ENCODE results near the gene PPP2R1B.

PPP2R1B gene

DNA sequence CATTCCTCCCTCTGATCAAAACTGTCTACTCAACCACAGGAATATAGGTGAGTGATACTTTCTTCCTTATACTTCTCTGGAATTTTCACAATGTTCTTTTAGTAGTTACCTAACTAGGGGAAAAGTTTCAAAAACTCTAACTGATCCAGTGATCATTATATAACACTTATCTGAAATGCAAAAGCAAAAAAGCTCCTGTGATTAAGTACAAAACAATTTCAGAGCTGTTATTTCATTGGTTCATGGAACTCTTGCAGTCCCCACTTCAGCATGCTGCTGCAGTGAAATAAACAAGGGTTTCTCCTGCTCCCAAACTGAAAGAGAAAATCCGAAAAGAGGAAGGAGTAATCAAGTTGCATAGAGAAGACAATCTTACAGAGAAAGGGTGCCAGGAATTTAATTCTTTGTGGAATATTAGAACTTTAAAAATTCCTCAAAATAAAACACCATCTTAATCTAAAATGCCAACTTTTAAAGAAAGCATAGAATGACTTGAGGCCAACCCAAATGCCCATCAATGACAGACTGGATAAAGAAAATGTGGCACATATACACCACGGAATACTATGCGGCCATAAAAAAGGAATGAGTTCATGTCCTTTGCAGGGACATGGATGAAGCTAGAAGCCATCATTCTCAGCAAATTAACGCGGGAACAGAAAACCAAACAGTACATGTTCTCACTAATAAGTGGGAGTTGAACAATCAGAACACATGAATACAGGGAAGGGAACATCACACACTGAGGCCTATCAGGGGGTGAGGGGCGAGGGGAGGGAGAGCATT, 20.3 kb downstream of the PPP2R1B start:
- no peak for DNase-seq

DNA sequence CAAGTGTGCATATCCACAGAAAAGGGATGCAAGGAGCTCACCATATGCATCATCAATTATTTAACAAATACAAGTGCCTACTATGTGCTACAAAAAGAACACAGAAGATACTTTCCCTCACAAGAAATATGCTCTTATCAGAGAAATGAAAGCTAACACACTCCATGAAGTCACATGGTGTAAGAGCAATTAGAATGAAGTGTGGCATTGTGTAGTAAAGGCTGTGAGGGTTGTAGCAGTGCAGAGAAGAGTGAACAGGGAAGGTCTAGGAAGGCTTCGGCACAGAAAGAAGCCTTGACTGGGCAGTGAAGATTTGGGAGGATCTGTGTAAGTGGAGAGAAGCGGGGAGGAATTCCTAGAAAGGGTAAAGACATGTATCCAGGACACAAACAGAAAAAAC, 22.5 kb downstream of the PPP2R1B start:
- DNase-seq = no peak

DNA sequence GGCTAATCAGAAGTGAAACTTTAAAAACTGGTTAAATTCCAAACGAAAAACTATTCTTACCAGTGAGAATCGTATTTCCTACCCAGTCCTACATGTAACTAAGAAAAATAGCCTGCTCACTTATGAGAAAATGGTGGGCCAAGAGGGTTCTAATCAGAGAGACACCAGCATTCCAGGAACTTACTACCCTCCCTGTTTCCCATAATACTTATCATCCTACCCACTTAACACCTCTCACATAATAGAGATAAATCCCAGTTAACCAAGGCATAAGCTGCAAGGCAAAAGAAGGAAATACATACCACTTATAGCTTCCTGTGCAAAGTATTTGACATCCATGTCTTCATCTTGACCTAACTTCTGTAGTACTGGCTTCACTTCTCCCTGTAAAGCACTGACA, 24.4 kb downstream of the PPP2R1B start:
- no peak for DNase-seq

- no peak for DNase-seq
These were observed 26.9 kb downstream of the PPP2R1B start for GRCh38 chr11:111739299-111739698.

- DNase-seq = no peak
These were observed 28.6 kb downstream of the PPP2R1B start for GRCh38 chr11:111737444-111738210.

DNA sequence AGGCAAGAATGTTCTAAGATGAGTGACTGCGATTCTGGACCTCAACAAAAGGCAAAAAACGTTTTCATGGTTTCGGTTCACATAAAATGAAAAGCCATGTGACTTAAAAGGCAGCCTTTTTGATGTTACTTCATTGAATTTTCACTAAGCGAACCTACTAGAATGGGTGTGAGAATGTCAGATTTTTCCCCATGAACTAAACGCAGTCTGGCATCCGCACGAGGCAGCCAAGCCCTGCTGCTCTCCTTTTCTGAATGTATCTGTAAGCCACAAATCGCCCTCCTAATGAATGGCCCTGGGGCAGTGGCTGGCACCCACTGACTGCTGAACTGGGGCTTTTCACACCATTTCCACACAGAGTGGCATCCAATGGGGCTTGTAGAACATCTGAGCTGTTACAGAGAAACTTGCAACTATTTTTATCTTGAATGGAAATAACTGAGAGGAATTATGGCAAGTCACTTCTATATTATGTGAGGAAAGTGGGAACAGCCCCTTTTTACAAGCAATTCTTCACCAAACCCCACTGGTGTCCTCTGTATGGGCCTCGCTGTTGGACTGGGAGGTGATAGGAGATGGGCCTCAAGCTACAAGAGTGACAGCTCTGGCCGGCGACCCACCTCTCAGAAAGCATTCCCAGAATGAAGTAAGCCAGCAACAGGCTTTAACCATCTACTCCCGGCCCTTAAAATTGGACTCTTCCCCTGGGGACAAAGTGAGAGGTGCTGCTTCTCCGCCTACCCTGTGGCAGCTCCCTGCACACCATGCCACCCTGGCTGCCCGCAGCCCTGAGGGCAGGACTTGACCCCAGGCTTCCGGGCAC, 29.4 kb downstream of the PPP2R1B start:
- DNase-seq = no peak

DNA sequence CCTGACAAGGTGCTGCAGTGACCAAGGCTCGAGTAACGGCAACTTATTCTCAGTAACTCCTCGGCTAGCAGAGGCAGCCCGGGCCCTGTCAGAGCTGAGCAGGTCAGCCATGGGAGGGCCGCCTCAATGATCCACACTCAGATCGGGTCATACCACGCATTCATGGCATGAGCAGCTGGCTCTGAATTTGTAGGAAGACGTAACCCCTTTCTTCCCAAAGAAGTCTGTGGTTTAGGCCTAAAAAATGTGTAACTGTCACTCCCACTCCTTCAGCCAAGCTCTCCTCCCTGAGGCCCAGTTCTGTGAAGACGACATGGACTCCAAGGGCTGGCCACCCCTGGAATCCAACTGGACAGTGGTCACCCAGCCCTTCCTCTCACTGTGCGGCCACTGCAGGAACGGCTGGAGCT, 30.0 kb downstream of the PPP2R1B start:
- no peak for DNase-seq

- no peak for DNase-seq
These were observed 30.7 kb downstream of the PPP2R1B start for GRCh38 chr11:111735262-111736116.

- DNase-seq = no peak
These were observed 31.3 kb downstream of the PPP2R1B start for GRCh38 chr11:111734954-111735261.

GRCh38 chr11:111734101-111734953, 31.9 kb downstream of the PPP2R1B start:
- no peak for DNase-seq

GRCh38 chr11:111733611-111734088, 32.5 kb downstream of the PPP2R1B start:
- no peak for DNase-seq

GRCh38 chr11:111733016-111733415, 33.2 kb downstream of the PPP2R1B start:
- no peak for DNase-seq

DNA sequence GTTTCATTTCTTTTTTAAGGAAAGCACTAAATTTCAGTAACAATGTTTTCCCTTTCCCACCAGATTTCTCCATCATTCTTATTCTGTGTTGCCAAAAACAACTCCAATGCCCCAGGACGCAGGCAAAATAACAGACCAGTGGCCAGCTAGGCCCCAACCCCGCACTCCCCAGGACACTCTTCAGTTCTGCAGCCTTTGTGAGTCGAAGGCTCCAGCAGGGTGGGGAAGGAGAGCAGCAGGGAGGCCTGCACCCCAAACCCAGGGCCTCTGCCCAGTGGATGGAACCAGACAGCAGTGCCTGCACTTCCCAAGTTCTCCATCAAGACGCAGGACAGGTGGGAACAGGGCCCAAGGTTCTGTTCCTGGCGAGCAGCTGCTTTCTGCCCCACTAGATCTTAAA, 34.4 kb downstream of the PPP2R1B start:
- DNase-seq = no peak

- DNase-seq = no peak
These were observed 35.2 kb downstream of the PPP2R1B start for GRCh38 chr11:111730871-111731591.

- DNase-seq = no peak
These were observed 36.3 kb downstream of the PPP2R1B start for GRCh38 chr11:111729831-111730311.

- DNase-seq = no peak
These were observed 36.9 kb downstream of the PPP2R1B start for GRCh38 chr11:111729071-111729830.

GRCh38 chr11:111727431-111727830, 38.8 kb downstream of the PPP2R1B start:
- no peak for DNase-seq

GRCh38 chr11:111726301-111726713, 39.9 kb downstream of the PPP2R1B start:
- DNase-seq = no peak

DNA sequence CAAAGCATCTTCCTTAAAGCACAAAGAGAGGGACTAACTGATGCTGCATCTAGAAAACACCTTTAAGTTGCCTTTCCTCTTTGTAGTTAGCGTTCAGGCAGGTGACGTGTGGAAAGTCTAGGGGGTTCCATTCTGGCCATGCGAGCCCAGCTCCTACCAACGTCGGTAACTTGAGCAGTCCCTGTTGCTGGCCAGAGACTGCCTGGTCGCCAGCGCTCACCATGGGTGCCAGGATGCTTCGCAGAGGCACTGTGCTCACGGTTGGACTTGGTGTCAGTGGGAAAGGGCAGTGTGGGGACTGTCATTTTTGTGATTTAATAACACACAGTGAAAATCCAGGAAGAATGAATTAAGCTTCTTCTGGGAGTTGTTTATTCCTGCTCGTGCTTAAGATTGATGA, 40.6 kb downstream of the PPP2R1B start:
- DNase-seq = no peak

DNA sequence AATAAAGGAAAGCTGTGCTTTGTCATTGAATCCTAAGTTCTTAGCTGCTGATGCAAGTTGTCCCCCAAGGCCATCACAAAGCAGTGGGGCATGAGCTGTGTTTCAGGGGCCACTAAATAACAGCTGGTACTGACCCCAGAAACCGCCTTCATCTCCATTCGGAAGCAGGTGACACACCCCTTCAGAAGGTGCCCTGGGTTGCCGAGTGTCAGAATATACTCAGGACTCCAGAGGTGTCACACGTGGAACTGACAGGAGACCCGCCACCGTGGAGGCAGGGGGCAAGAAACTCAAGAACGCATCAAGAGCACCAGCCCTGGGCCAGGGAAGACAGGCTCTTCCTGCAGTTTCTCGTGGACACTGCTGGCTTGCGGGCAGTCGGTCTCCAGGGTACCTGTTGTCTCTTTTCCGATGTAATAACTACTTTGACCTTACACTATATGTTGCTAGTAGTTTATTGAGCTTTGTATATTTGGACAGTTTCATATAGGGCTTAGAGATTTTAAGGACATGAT, 41.5 kb downstream of the PPP2R1B start:
- DNase-seq = no peak

All from RPMI8226 (cell line).